A673 (cell line): ENCODE data around the gene TRIM27. TPM values are rescaled to one million over a fixed set of nuclear protein-coding genes. Genes with fewer than 3 reads are reported as not detected.

Experiments used
- BruUV-seq: library from RNA; stranded (reverse); fragments of 400-500 nt; replicated peaks from 2 replicates; lab custom pipeline; 2021; lab: Mats Ljungman, UMichigan
- CTCF ChIA-PET: fragments of 300-600 bp; sonication (Branson Sonifier 250); formaldehyde crosslinking; loops from one replicate; lab custom pipeline; 2022; ENCODE audit warnings: antibody characterized with exemption; lab: Charles Lee
- POLR2A ChIA-PET: fragments of 300-600 bp; sonication (Branson Sonifier 250); formaldehyde crosslinking; loops from one replicate; lab custom pipeline; 2022; ENCODE audit warnings: antibody characterized with exemption; ENCODE audit not compliant: low non-redundant PET; lab: Charles Lee
- DNase-seq: peaks from one replicate; pipeline ENCODE4 v3.0.0-alpha.2; 2015; ENCODE audit warnings: low spot score
- H3K27ac ChIP-seq: fragments of 200-600 bp; sonication (generic); 2 replicates; pipeline ENCODE4 v1.5.1; 2016; ENCODE audit warnings: mixed run types, low read depth, mild to moderate bottlenecking, mixed read lengths, antibody characterized with exemption, low read length; ENCODE audit not compliant: poor library complexity, severe bottlenecking
- H3K27me3 ChIP-seq: fragments of 200-600 bp; sonication (generic); replicated peaks from 2 replicates; pipeline ENCODE4 v1.6.1; 2017; ENCODE audit warnings: mixed run types, low read depth, mild to moderate bottlenecking, mixed read lengths, antibody characterized with exemption, low read length; ENCODE audit not compliant: insufficient read depth, poor library complexity
- H3K36me3 ChIP-seq: fragments of 200-600 bp; sonication (generic); 2 replicates; pipeline ENCODE4 v1.6.1; 2016; ENCODE audit warnings: mixed run types, mild to moderate bottlenecking, mixed read lengths, antibody characterized with exemption, low read length; ENCODE audit not compliant: insufficient read depth, poor library complexity, severe bottlenecking
- H3K4me1 ChIP-seq: fragments of 200-600 bp; sonication (generic); 2 replicates; pipeline ENCODE4 v1.6.1; 2017; ENCODE audit warnings: mixed run types, mild to moderate bottlenecking, mixed read lengths, antibody characterized with exemption, low read length; ENCODE audit not compliant: insufficient read depth, poor library complexity, severe bottlenecking
- H3K4me3 ChIP-seq: fragments of 200-600 bp; sonication (generic); 2 replicates; pipeline ENCODE4 v1.5.1; 2016; ENCODE audit warnings: low read depth, mixed run types, mild to moderate bottlenecking, mixed read lengths, low read length; ENCODE audit not compliant: poor library complexity, severe bottlenecking
- H3K9me3 ChIP-seq: fragments of 200-600 bp; sonication (generic); 2 replicates; pipeline ENCODE4 v1.6.1; 2016; ENCODE audit warnings: mixed run types, low read depth, mild to moderate bottlenecking, mixed read lengths, antibody characterized with exemption, low read length; ENCODE audit not compliant: poor library complexity, severe bottlenecking
- CTCF ChIP-seq: fragments of 300-800, 200-600 bp; sonication (generic); conservative IDR thresholded peaks from 2 replicates; pipeline ENCODE4 v1.5.1; 2017; ENCODE audit warnings: low read depth, mild to moderate bottlenecking, antibody characterized with exemption, low read length, moderate library complexity, mixed read lengths
- EZH2 ChIP-seq: fragments of 200-600 bp; sonication (generic); IDR thresholded peaks from 2 replicates; pipeline ENCODE4 v1.6.1; 2017; ENCODE audit warnings: borderline replicate concordance, low read depth, mild to moderate bottlenecking, mixed read lengths, antibody characterized with exemption, low read length; ENCODE audit not compliant: poor library complexity, severe bottlenecking
- intact Hi-C: fragments of 100-400 bp; cut with micrococcal nuclease; formaldehyde crosslinking; loops from one replicate; pipeline ENCODE4 v1.10.0; 2022; ENCODE audit not compliant: unreplicated experiment
- total RNA-seq: library from RNA; stranded (reverse); gene quantifications from 2 replicates; pipeline ENCODE4 v1.2.3, GENCODE V29; 2021

Gene TRIM27
- total RNA-seq, 1 experiment from 2014 or later, result 81.1 TPM

GRCh38 chr6:28945349-28945748 lies 21.6 kb upstream of the TRIM27 start:
- Histone ChIP-seq H3K4me1 (peaks cover 8% of the 10 kb centered on the region), H3K36me3 (no peaks in the 10 kb centered on the region), H3K27ac (no peak overlapping the region), H3K9me3 (no peaks in the 10 kb centered on the region), H3K4me3 (no peak overlapping the region), H3K27me3 (no peaks in the 10 kb centered on the region)
- no TSS peak for BruUV-seq
- CTCF ChIA-PET, result no interaction called here
- DNase-seq, result no peak
- TF ChIP-seq EZH2 (no peak), CTCF (no peak)
- POLR2A ChIA-PET, result no interaction called here
- intact Hi-C loops, result loop anchor here (10.0 kb wide), 1 partner anchor 201 kb away; no protein-coding TSS in a partner anchor

- Histone ChIP-seq H3K36me3 (no peaks in the 10 kb centered on the region), H3K4me3 (peak overlapping the region; percentile 66), H3K4me1 (peaks cover 8% of the 10 kb centered on the region), H3K27me3 (no peaks in the 10 kb centered on the region), H3K27ac (peak overlapping the region; percentile 78), H3K9me3 (no peaks in the 10 kb centered on the region)
- CTCF ChIA-PET, result no interaction called here
- no TSS peak for BruUV-seq
- no peak for TF ChIP-seq CTCF
- POLR2A ChIA-PET, result no interaction called here
- intact Hi-C loops, result loop anchor here (1.0 to 10.0 kb wide), 3 partner anchors 38 to 200 kb away; no protein-coding TSS in a partner anchor
- peak; percentile 87 for DNase-seq
Measured at GRCh38 chr6:28944412-28944865, 20.7 kb upstream of the TRIM27 start.

GRCh38 chr6:28943557-28944411 lies 20.0 kb upstream of the TRIM27 start:
- intact Hi-C loops, result loop anchor here (1.0 to 10.0 kb wide), 3 partner anchors 39 to 199 kb away; no protein-coding TSS in a partner anchor
- Histone ChIP-seq H3K4me3 (peak overlapping the region; percentile 66), H3K9me3 (no peaks in the 10 kb centered on the region), H3K36me3 (no peaks in the 10 kb centered on the region), H3K27ac (peak overlapping the region; percentile 78), H3K27me3 (no peaks in the 10 kb centered on the region), H3K4me1 (peaks cover 8% of the 10 kb centered on the region)
- peak; percentile 89 for DNase-seq
- ChIA-PET CTCF (no interaction called here), POLR2A (interaction anchor here (0.7 kb wide), 1 partner anchor 41 kb away, joined by 5 read pairs; no protein-coding TSS in a partner anchor)
- no TSS peak for BruUV-seq
- no peak for TF ChIP-seq CTCF
- no peak for TF ChIP-seq EZH2
